ENCODE results near the gene FAM193B.
"Not testable (repeated sequence)": the region's sequence is repeated elsewhere in the genome, so short reads cannot be mapped to it uniquely, and the experiment has no call there.

FAM193B gene

GRCh38 chr5:177536386-177536785, 18.0 kb downstream of the FAM193B start:
- no peak for DNase-seq

DNA sequence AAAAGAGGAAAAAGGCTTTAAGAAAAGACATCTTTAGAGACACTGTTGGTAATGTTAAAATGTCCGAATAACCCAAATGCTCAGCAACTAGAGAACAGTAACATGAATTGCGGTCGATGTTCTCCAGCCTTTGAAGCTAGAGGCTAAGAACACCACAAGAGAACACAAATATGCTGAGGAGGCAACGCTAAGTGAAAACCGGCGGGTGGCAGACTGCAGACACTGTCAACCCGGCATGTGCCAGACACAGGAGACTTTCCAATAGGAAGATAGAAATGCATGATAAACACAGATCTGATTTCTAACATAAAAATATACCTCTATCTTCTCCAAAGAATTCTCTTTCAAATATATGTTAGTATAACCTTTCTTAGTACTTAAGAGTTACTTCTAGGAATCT, 19.2 kb downstream of the FAM193B start:
- DNase-seq, result no peak

- DNase-seq, result not testable (repeated sequence)
Measured at GRCh38 chr5:177534433-177534832, 19.9 kb downstream of the FAM193B start.

- DNase-seq, result no peak
Measured at GRCh38 chr5:177531209-177531940, 23.0 kb downstream of the FAM193B start.

GRCh38 chr5:177530638-177531037, 23.7 kb downstream of the FAM193B start:
- no peak for DNase-seq

- no peak for DNase-seq
Measured at GRCh38 chr5:177529247-177530203, 24.8 kb downstream of the FAM193B start.

GRCh38 chr5:177528631-177529030, 25.7 kb downstream of the FAM193B start:
- no peak for DNase-seq

DNA sequence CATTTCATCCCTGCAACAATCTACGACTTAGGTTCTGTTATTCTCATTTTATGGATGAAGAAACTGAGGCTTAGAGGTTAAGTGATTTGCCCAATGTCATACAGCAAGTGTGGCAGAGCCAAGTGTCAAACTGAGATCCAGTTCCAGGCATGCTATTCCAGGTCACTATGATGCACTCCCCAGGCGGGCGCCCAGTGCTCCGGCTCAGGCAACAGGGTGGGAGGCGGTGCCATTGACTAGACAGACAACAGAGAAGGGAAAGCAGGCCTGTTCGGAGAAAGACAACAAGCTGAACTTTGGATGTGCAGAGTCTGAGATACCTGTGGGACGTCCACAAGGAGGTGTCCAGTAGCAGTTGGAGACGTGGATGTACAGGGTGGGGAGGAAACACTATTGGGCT, 26.8 kb downstream of the FAM193B start:
- no peak for DNase-seq

DNA sequence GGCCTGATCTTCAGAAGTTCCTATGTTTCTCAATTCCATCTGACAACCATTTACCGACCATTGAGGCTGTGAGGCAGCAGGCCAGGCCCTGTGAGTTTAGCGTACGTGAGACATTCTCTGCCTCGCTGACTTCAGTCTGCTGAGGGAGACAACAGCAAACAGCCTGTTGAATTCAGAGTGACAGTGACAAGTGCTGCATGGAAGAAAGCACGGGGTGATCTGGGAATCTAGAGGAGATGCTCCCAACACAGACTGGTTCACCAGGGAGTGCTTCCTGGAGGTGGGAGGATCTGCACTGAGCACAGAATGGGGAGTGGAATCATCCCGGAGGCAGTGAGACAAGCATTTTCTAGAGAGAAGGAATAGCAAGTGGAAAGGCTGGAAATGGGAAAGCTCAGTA, 27.6 kb downstream of the FAM193B start:
- DNase-seq, result no peak

DNA sequence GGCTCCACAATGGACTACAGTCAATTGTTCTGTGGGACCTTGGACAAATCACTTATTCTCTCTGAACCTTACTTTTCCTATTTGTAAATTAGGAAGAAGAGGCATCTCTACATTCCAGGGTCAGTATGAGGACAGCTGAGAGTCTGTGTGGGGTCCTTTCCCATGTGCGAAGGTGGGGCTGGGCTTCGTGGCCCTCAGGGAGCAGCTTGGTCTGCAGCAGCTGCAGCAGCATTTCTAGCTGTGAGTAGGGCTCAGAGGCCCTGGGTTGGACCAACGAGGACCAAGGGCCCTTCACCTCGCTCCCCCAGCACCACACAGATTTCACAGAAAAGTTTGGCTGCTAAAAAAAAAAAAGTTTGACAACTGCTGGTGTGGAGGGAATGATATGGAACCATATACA, 28.2 kb downstream of the FAM193B start:
- no peak for DNase-seq

GRCh38 chr5:177524941-177525655, 29.3 kb downstream of the FAM193B start:
- DNase-seq, result no peak

- no peak for DNase-seq
Measured at GRCh38 chr5:177524539-177524900, 29.8 kb downstream of the FAM193B start.

GRCh38 chr5:177523711-177524538, 30.4 kb downstream of the FAM193B start:
- no peak for DNase-seq

- DNase-seq, result no peak
Measured at GRCh38 chr5:177520916-177521513, 33.3 kb downstream of the FAM193B start.

GRCh38 chr5:177520271-177520670, 34.1 kb downstream of the FAM193B start:
- no peak for DNase-seq

GRCh38 chr5:177519463-177520235, 34.7 kb downstream of the FAM193B start:
- no peak for DNase-seq

DNA sequence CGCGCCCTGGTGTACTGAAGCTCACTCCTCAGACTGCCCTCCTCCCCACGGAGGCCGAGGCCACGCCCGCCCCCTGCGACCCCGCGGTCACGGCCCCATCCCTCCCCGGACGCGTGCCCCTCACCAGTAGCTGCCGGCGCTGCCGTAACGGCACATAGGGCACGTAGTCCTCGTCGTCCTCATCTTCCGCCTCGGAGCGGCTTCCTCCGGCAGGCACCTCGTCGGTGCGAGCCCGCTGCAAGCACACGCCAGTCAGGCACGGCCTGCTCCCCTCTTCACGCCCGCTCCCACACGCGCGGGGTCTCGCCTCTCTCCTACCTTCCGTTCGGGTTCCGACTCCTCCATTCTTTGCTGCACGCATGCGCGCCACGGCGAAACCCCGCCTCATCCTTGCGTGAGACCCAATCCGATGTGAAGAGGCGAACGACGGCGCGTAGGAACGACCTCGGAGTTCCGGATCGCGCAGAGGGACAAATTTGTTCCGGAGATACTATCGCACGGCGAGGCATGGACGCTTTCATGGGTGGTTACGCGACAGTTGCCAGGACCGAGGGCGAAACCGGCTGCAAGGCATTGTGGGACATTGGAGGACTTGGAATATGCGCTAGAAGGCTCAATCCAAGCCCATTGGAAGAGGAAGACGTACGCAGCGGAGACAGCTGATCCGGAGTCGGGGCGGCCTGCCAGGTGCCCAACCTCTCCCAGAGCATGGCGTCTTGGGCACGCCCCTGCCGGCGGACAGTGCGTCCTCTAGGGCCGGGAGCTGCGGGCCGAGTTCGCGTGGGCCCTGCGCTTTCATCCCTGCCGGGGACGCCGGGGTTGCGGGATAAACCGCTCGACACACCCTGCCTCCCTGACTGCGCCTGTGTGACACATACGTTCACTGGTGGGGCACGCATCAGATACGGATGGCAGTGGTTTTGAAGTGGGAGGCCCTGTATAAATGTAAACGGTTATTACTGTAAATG, 37.5 kb downstream of the FAM193B start, which contains the start of gene DDX41:
DDX41 (minus strand) TSS at position 361 of the 968 bp plus-strand sequence; CDS start at position 345, 16 bp downstream.
- peak; percentile 95 for DNase-seq

- DNase-seq, result no peak
Measured at GRCh38 chr5:177515580-177515979, 38.8 kb downstream of the FAM193B start.

- DNase-seq, result no peak
Measured at GRCh38 chr5:177514541-177514940, 39.8 kb downstream of the FAM193B start.

DNA sequence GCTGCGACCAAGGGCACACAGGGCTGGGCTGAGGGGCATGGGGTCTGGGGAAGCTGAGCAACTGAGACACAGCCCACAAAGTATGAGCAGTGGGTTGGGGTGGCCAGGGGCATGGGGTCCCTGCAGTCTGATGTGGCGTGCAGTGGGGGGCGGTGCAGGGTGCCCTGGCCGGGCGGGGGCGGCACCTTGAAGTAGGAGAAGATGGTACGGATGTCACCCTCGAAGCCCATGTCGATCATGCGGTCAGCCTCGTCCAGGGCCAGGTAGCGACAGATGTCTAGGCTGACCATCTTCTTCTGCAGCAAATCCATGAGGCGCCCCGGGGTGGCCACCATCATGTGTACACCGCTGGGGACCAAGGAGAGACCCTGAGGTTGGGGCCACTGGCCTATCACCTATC, 40.9 kb downstream of the FAM193B start:
- no peak for DNase-seq

Data from T1000 (cell line).